ENCODE results near the gene ANKS6.

- TF ChIP-seq POLR2A (IDR thresholded peaks at IDR 0.05; ENCODE audit: low read length) (no peak), GATA1 (IDR thresholded peaks at IDR 0.05; ENCODE audit: low read depth, low read length) (no peak)
These were observed 29.1 kb upstream of the ANKS6 start for GRCh38 chr9:98825414-98825813.

Data from erythroblast (primary cell).